Measurements from ENCODE around the gene EDC4. TPM values are rescaled to one million over a fixed set of nuclear protein-coding genes. Genes with fewer than 3 reads are reported as not detected.

The EDC4 gene
- total RNA-seq, 1 experiment from 2014 or later: 106 TPM

DNA sequence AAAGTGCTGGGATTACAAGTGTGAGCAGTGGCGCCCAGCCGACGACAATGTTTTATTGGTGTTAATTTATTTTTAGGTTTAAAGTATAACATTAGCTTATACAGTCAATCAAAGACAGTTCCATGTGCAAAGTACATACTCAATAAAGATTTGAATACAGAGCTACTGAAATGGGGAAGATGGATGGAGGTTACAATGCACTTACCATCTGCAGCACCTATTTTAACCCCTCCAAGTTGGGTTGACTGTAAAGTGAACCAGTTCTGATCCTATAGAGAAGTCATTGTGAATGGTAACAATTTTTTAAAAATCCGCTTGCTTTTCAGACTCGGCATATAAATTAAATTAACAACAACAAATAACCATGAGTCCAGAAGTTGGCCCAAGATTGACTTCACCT lies 19.5 kb downstream of the EDC4 start:
- no peak overlapping the region for H4K8ac ChIP-seq (replicated peaks; ENCODE audit: insufficient read length, low read depth, low read length)
- H2BK120ac ChIP-seq (ENCODE audit: low read depth, low read length, poor library complexity, severe bottlenecking): no peak overlapping the region
- H3K9ac ChIP-seq (ENCODE audit: extremely low read depth, insufficient read length, low read length): no peak overlapping the region
- H3K4me2 ChIP-seq (ENCODE audit: insufficient read depth, insufficient read length, low read length): peak overlapping the region; percentile 35
- H3K14ac ChIP-seq (ENCODE audit: insufficient read depth, low read length): no peak overlapping the region
- no peak overlapping the region for H3T11ph ChIP-seq (ENCODE audit: low read length)
- H2BK20ac ChIP-seq (ENCODE audit: low read depth, low read length, poor library complexity, severe bottlenecking): no peak overlapping the region
- Mint-ChIP-seq H3K27me3 (ENCODE audit: low read depth) (no peaks in the 10 kb centered on the region), H3K4me1 (peaks cover 16 to 19% of the 10 kb centered on the region in 2 experiments), H3K36me3 (ENCODE audit: insufficient read depth in 1 of 3, low read depth in 3 of 3) (no peaks in the 10 kb centered on the region), H3K4me3 (peak overlapping the region; percentile 95 to 98), H3K9me3 (no peaks in the 10 kb centered on the region), H3K27ac (peak overlapping the region; percentile 75 to 96 (median 93); a peak in 6 of 7 replicates)
- H2AFZ ChIP-seq (ENCODE audit: low read length): no peak overlapping the region
- no peak overlapping the region for H2AK5ac ChIP-seq (ENCODE audit: insufficient read length, low read length)
- H2BK15ac ChIP-seq (ENCODE audit: low read depth, low read length): no peak overlapping the region
- no peak overlapping the region for H3K23ac ChIP-seq (ENCODE audit: insufficient read length, low read depth, low read length)
- no peak overlapping the region for H3K27ac ChIP-seq (ENCODE audit: insufficient read length, low read depth, low read length)
- no peak overlapping the region for H4K91ac ChIP-seq (ENCODE audit: insufficient read length, low read depth, low read length)
- no peak for DNase-seq
- no peaks in the 10 kb centered on the region for H3K4me1 ChIP-seq (ENCODE audit: insufficient read depth, low read length)
- TF ChIP-seq, protein P1, sequence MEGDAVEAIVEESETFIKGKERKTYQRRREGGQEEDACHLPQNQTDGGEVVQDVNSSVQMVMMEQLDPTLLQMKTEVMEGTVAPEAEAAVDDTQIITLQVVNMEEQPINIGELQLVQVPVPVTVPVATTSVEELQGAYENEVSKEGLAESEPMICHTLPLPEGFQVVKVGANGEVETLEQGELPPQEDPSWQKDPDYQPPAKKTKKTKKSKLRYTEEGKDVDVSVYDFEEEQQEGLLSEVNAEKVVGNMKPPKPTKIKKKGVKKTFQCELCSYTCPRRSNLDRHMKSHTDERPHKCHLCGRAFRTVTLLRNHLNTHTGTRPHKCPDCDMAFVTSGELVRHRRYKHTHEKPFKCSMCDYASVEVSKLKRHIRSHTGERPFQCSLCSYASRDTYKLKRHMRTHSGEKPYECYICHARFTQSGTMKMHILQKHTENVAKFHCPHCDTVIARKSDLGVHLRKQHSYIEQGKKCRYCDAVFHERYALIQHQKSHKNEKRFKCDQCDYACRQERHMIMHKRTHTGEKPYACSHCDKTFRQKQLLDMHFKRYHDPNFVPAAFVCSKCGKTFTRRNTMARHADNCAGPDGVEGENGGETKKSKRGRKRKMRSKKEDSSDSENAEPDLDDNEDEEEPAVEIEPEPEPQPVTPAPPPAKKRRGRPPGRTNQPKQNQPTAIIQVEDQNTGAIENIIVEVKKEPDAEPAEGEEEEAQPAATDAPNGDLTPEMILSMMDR (conservative IDR thresholded peaks at IDR 0.05): no peak
- H3K4ac ChIP-seq (ENCODE audit: low read depth, low read length): no peak overlapping the region
- no peak overlapping the region for H2BK12ac ChIP-seq (ENCODE audit: insufficient read length, low read depth, low read length)
- no peak overlapping the region for H2BK5ac ChIP-seq (ENCODE audit: insufficient read length, low read length)
- peaks cover 7% of the 10 kb centered on the region for H3K79me1 ChIP-seq (ENCODE audit: insufficient read depth, low read depth, low read length, poor library complexity, severe bottlenecking)
- H4K5ac ChIP-seq (ENCODE audit: insufficient read length, low read depth, low read length): no peak overlapping the region
- no peaks in the 10 kb centered on the region for H3K9me3 ChIP-seq (ENCODE audit: control insufficient read depth, low read depth, low read length)
- H3K79me2 ChIP-seq (ENCODE audit: insufficient read depth, low read length): peaks cover 8% of the 10 kb centered on the region; the same call in 1 of the 2 replicates
- WGBS (ENCODE audit: extremely low coverage, insufficient read length, low lambda C conversion rate): no CpG with 5 or more reads among the region's 5 CpGs
- H4K20me1 ChIP-seq (ENCODE audit: control insufficient read depth, insufficient read depth, insufficient read length): no peaks in the 10 kb centered on the region
- no peak overlapping the region for H3K56ac ChIP-seq (ENCODE audit: insufficient read length, low read depth, low read length)
- peaks cover 6% of the 10 kb centered on the region for H3K23me2 ChIP-seq (ENCODE audit: insufficient read length, low read depth, low read length, poor library complexity, severe bottlenecking)
- H3K27me3 ChIP-seq (ENCODE audit: insufficient read depth, low read length): no peaks in the 10 kb centered on the region
- no peak overlapping the region for H3K18ac ChIP-seq (ENCODE audit: insufficient read length, low read depth, low read length)

Measured in H9 (cell line).